22Rv1 (cell line): ENCODE results near the gene RAB1A.

Source experiments
- H3K27ac ChIP-seq: fragments of 450-650 bp; 2 replicates; pipeline ENCODE4 v1.5.1; 2017
- ZFX ChIP-seq: fragments of 450-650 bp; IDR thresholded peaks from 2 replicates; pipeline ENCODE4 v1.6.1; 2017; ENCODE audit warnings: antibody characterized with exemption, borderline replicate concordance
- TF ChIP-seq, protein P1 (sequence below): fragments of 450-650 bp; IDR thresholded peaks from 2 replicates; pipeline ENCODE4 v1.5.1; 2017; ENCODE audit warnings: mild to moderate bottlenecking

Gene RAB1A

DNA sequence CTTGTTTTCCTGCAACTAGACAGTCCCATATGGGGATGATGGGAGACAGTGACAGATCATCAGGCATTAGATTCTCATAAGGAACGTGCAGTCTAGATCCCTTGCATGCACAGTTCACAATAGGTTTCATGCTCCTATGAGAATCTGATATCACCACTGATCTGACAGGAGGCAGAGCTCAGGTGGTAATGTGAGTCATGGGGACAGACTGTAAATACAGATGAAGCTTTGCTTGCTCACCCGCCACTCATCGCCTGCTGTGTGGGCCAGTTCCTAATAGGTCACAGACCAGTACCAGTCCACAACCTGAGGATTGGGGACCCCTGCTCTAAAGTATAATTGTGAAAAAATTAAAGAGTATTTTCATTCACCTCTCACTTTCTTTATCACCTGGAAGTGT is 23.6 kb upstream of the RAB1A start:
- TF ChIP-seq, protein P1, sequence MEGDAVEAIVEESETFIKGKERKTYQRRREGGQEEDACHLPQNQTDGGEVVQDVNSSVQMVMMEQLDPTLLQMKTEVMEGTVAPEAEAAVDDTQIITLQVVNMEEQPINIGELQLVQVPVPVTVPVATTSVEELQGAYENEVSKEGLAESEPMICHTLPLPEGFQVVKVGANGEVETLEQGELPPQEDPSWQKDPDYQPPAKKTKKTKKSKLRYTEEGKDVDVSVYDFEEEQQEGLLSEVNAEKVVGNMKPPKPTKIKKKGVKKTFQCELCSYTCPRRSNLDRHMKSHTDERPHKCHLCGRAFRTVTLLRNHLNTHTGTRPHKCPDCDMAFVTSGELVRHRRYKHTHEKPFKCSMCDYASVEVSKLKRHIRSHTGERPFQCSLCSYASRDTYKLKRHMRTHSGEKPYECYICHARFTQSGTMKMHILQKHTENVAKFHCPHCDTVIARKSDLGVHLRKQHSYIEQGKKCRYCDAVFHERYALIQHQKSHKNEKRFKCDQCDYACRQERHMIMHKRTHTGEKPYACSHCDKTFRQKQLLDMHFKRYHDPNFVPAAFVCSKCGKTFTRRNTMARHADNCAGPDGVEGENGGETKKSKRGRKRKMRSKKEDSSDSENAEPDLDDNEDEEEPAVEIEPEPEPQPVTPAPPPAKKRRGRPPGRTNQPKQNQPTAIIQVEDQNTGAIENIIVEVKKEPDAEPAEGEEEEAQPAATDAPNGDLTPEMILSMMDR = no peak
- no peak for TF ChIP-seq ZFX

DNA sequence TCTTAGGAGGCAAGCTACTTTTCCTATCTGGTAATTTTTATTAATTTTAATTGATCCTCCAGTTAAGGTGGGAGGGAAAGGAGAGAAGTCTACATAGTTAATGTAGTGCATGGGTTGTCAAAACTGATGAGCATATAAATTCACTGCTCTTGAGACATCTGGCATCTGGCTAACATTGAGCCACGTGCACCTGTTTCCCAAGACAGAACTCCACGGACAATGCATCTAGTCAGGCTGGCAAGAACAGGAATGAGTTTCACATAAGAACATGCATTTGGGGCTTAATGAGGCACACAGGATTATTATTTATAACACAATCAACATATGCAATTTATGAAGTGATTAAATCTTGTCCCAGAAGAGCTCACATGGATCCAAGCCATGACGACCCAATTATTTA is 16.2 kb upstream of the RAB1A start:
- TF ChIP-seq, protein P1 = no peak
- TF ChIP-seq ZFX = no peak
- H3K27ac ChIP-seq = no peak overlapping the region

More for the DNA sequence above, 23.6 kb upstream of the RAB1A start:
- no peak overlapping the region for H3K27ac ChIP-seq

DNA sequence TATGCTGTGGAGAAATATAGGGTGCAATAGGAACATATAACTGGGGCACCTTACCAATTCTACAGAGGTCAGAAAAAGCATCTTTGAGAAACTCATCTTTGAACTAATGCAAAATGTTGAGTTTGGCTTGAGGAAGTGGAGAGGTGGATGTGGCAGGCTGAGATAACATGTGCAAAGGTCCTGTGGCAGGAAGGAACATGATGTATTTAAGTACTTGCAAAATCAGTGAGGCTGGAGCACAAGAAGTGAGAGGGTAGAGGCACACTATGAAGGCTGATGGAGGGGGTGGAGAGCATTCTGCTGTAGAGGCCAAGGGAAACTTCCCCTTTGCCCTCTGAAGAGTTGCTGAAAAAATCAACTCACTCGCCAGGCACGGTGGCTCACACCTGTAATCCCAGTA is 14.7 kb upstream of the RAB1A start:
- TF ChIP-seq, protein P1 = no peak
- TF ChIP-seq ZFX = no peak
- H3K27ac ChIP-seq = no peak overlapping the region

DNA sequence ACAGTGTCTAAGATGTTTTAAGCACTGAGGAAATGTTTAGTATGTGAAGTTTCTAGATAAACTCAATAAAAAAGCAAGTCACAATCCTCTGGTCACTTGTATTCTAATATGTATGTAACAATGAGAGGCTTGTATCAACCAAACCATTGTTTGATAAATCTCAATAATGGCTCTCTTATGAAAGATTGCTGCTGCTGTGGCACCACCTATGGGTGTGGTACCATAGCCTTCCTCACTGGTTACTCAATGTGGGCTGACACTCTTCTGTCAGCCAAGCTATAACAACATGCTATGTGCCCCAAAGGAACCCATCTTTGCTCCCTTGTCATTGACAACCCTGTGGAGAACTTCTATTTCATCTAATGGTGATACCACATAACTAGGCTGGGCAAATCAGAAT is 12.6 kb upstream of the RAB1A start:
- TF ChIP-seq ZFX = no peak
- TF ChIP-seq, protein P1 = no peak
- no peak overlapping the region for H3K27ac ChIP-seq

DNA sequence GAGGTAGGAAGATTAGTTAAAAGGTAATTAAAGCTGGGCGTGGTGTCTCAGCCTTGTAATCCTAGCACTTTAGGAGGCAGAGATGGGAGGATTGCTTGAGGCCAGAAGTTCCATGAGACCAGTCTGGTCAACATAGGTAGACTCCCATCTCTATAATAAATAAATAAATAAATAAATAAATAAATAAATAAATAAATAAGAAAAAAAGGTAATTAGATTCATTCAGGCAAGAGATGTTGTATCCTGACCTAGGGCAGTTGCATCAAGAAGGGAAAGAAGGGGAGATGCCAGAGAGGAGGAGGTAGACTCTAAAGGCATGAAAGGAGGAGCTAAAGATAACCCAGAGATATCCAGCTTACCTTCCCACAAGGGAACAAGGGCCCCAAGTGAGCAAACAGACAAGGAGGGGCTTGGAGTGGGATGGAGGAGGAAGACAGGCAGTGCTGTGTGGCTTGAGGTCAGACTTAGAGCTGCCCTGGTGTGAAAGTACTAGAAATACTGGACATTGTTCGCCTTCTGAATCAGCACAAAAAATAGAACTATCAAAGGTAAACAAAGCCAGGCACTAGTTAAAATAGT is 7.4 kb upstream of the RAB1A start:
- TF ChIP-seq, protein P1 = no peak
- no peak for TF ChIP-seq ZFX
- no peak overlapping the region for H3K27ac ChIP-seq

DNA sequence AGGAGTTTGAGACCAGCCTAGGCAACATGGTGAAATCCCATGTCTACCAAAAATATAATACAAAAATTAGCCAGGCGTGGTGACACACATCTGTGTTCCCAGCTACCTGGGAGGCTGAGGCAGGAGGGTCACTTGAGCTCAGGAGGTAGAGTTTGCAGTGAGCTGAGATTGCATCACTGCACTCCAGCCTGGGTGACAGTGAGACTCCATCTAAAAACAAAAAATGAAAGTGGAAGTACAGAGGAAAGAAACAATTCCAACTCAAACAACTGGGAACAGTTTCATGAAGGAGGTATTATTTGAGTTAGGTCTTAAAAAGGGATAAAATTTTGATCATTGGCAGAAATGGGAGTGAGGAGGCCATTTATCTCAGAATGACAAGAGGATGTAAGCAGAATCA is 6.3 kb upstream of the RAB1A start:
- TF ChIP-seq ZFX = no peak
- TF ChIP-seq, protein P1 = no peak

DNA sequence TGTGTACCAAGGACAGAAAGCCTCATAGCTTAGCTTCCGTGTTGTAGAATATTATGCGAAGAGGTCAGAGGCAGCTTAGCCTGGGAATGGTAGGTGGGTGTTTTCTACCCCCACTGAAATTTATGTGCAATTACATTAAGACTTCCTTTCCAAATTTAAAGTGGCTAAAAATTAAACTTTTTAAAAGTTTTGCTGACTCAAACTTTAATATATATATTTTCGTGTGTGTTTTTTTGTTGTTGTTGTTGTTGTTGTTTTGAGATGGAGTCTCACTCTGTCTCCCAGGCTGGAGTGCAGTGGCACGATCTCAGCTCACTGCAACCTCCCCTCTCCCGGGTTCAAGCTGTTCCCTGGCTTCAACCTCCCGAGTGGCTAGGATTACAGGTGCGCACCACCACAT is 4.3 kb upstream of the RAB1A start:
- TF ChIP-seq, protein P1 = no peak
- TF ChIP-seq ZFX = no peak

More for the DNA sequence above, 6.3 kb upstream of the RAB1A start:
- H3K27ac ChIP-seq = no peak overlapping the region

More for the DNA sequence above, 4.3 kb upstream of the RAB1A start:
- H3K27ac ChIP-seq = no peak overlapping the region
